Measurements from ENCODE around the gene HAUS8.
A peak's percentile ranks its signal among the peaks of the same experiment; 100 is the strongest.

Gene HAUS8

GRCh38 chr19:17061205-17061604, 14.0 kb downstream of the HAUS8 start:
- no peak for TF ChIP-seq CTCF (IDR thresholded peaks at IDR 0.05; ENCODE audit: borderline replicate concordance, insufficient read depth, low read depth, low read length)

GRCh38 chr19:17060802-17061201, 14.4 kb downstream of the HAUS8 start:
- TF ChIP-seq CTCF (IDR thresholded peaks at IDR 0.05; ENCODE audit: borderline replicate concordance, insufficient read depth, low read depth, low read length), result no peak
- no peak overlapping the region for H3K4me3 ChIP-seq (ENCODE audit: low read depth, low read length)

More at GRCh38 chr19:17061205-17061604, 14.0 kb downstream of the HAUS8 start:
- H3K4me3 ChIP-seq (ENCODE audit: low read depth, low read length), result no peak overlapping the region

GRCh38 chr19:17058236-17058635, 17.0 kb downstream of the HAUS8 start:
- H3K4me3 ChIP-seq (ENCODE audit: low read depth, low read length), result no peak overlapping the region
- TF ChIP-seq CTCF (IDR thresholded peaks at IDR 0.05; ENCODE audit: borderline replicate concordance, insufficient read depth, low read depth, low read length), result no peak

- no peak overlapping the region for H3K4me3 ChIP-seq (ENCODE audit: low read depth, low read length)
- TF ChIP-seq CTCF (IDR thresholded peaks at IDR 0.05; ENCODE audit: borderline replicate concordance, insufficient read depth, low read depth, low read length), result no peak
Observed at GRCh38 chr19:17055636-17056035, 19.6 kb downstream of the HAUS8 start.

- H3K4me3 ChIP-seq (ENCODE audit: low read depth, low read length), result no peak overlapping the region
- no peak for TF ChIP-seq CTCF (IDR thresholded peaks at IDR 0.05; ENCODE audit: borderline replicate concordance, insufficient read depth, low read depth, low read length)
Observed at GRCh38 chr19:17054746-17055145, 20.5 kb downstream of the HAUS8 start.

- H3K4me3 ChIP-seq (ENCODE audit: low read depth, low read length), result no peak overlapping the region
- TF ChIP-seq CTCF (IDR thresholded peaks at IDR 0.05; ENCODE audit: borderline replicate concordance, insufficient read depth, low read depth, low read length), result peak; percentile 41; the same call in 1 of the 2 replicates
Observed at GRCh38 chr19:17052439-17052838, 22.8 kb downstream of the HAUS8 start.

- no peak for TF ChIP-seq CTCF (IDR thresholded peaks at IDR 0.05; ENCODE audit: borderline replicate concordance, insufficient read depth, low read depth, low read length)
Observed at GRCh38 chr19:17049711-17050280, 25.5 kb downstream of the HAUS8 start.

More at GRCh38 chr19:17049711-17050280, 25.5 kb downstream of the HAUS8 start:
- no peak overlapping the region for H3K4me3 ChIP-seq (ENCODE audit: low read depth, low read length)

Data from GM12875 (cell line).